ENCODE results near the gene CENPO. TPM values are rescaled to one million over a fixed set of nuclear protein-coding genes. Genes with fewer than 3 reads are reported as not detected.

The CENPO gene, protein sequence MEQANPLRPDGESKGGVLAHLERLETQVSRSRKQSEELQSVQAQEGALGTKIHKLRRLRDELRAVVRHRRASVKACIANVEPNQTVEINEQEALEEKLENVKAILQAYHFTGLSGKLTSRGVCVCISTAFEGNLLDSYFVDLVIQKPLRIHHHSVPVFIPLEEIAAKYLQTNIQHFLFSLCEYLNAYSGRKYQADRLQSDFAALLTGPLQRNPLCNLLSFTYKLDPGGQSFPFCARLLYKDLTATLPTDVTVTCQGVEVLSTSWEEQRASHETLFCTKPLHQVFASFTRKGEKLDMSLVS
- 10 to 100 TPM in 11 of 12 donors, not detected in 1; 10.8 to 20.5 (median 17.2) TPM for polyA plus RNA-seq (ENCODE audit: insufficient read length in 12 of 12)
- long read RNA-seq, donor 1 = 0 reads
- long read RNA-seq, donor 2, full-length matches to known transcripts = 2 of 2 reads
- long read RNA-seq, donor 2, partial matches to known transcripts = 0 of 2 reads
- long read RNA-seq, donor 2, other reads (novel, unspliced or antisense) = 0 of 2 reads
- long read RNA-seq, donor 3 = 0 reads
- long read RNA-seq, donor 4 = 0 reads
- long read RNA-seq, donor 5, full-length matches to known transcripts = 1 of 428 reads
- long read RNA-seq, donor 5, partial matches to known transcripts = 422 of 428 reads
- long read RNA-seq, donor 5, other reads (novel, unspliced or antisense) = 5 of 428 reads
- long read RNA-seq, donor 6, full-length matches to known transcripts = 1 of 1 reads
- long read RNA-seq, donor 6, partial matches to known transcripts = 0 of 1 reads
- long read RNA-seq, donor 6, other reads (novel, unspliced or antisense) = 0 of 1 reads
- long read RNA-seq, donor 7, full-length matches to known transcripts = 1 of 1 reads
- long read RNA-seq, donor 7, partial matches to known transcripts = 0 of 1 reads
- long read RNA-seq, donor 7, other reads (novel, unspliced or antisense) = 0 of 1 reads
- long read RNA-seq, donor 8 = 0 reads
- long read RNA-seq, donor 9, partial matches to known transcripts = 0 of 1 reads
- long read RNA-seq, donor 9, other reads (novel, unspliced or antisense) = 0 of 1 reads
- long read RNA-seq, donor 10, full-length matches to known transcripts = 3 of 3 reads
- long read RNA-seq, donor 10, partial matches to known transcripts = 0 of 3 reads
- long read RNA-seq, donor 10, other reads (novel, unspliced or antisense) = 0 of 3 reads
- long read RNA-seq, donor 11 = 0 reads

DNA sequence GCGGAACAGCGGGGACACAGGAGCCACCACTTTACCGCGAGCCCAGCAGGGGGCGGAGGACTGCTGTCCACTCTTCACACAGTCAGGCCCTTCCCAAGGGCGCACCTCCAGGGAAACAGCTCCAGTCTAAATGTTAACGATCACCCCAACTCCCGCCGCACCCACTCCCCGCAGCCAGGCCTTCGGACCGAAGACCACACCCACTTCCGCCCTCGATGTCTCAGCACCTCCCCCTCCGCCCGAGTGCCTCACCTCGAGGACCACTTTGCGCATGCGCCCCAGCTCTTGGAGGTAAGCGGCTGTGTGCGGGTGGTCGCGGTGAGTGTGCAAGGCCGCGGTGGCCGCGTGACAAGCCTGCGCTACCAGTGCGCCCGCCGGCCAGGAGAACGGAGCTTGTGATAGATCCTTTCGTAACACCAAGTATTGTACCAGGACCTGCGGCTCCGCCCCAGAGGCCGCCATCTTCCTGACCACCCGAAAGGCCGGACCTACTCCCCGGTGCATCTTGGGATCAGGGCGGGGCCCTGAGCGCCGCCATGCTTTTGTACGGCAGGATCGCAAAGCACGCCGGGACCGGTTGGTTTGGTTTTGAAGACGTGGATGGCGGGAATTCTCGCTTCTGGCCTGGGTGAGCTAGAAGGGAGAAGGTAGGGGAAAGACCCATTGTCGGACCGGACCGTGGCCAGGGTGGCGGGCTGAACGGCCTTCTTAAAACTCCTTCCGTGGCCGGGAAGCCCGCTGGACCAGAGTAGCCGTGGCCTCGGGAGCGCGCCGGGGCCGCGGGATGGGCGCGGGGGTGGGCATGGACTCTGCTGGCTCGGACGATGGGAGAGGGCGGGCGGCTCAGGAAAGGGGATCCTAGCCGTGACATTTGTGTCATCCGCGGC lies at the start of gene CENPO, which contains the start of gene PTRHD1:
CENPO (plus strand) TSS at position 552 of the 887 bp plus-strand sequence. CDS start 495 bp downstream, outside the sequence.
PTRHD1 (minus strand) TSS at position 518 of the 887 bp plus-strand sequence; CDS start at position 504, 14 bp downstream.
- peak; percentile 97 for DNase-seq

DNA sequence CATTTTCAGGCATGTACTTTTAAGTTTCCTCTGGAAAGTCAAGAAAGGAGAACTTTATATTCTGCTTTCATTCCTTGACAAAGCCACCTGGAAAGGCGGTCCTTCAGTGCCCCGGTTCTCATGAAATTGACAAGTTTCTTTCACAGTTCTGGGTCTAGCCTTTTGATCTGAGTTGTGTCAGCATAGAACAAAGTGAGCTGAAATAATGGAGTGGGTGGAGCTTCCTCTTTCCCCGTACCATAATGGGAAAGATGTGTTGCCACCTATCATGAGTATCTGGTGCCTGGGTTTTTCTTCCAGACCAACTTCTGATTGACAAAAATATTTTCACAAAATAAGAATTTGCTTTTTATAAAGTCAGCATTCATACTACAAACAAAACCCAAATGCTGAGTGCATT lies 49.3 kb upstream of the CENPO start:
- no peak for DNase-seq

DNA sequence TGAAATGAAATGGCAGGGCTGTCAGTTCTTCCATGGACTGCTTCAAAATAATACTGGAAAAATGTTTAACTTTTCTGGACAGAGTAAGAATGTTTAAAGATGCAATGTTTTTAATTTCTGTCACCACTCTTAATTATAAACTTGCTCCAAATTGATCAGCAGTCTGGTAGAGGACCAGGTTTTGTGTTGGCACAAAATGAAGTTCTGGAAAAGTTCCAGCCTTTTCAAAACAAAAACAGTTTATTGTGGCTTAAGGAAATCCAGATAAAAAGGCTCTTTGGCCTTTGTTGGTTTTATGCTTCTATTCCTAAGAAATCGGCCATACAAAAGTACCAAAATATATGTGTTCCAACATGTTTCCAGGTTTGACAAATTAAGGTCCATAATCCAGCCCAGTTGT lies 48.9 kb upstream of the CENPO start:
- no peak for DNase-seq

DNA sequence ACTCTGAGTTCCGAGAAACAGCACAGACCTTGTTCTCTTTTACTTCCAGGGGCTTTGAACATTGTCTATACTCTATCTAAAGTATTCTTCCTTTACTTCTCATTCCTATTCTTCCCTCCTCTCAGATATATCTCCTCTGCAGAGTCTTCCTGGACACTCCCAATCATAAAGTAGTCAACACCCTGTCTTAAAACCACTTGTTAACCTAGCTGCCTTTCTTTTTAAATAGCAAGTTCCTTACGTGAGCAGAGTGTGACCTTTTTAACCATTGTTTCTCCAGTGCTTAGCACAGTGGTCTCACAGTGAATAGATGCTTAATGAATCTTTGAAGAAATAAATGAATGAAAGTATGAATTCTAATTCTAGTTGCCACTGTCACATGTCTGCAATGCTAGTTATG lies 47.4 kb upstream of the CENPO start:
- DNase-seq = no peak

DNA sequence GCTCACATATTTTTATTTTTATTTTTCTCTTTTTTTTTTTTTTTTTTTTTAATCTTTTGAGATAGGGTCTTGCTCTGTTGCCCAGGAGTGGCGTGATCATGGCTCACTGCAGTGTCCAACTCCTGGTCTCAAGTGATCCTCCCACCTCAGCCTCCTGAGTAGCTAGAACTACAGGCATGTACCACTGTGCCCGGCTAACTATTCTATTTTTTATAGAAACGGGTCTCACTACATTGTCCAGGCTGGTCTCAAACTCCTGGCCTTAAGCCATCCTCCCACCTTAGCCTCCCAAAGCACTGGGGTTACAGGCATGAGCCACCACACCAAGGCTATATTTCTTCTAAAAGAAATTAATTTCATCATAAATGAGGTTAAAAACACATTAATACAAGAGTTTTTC lies 45.9 kb upstream of the CENPO start:
- DNase-seq = no peak

DNA sequence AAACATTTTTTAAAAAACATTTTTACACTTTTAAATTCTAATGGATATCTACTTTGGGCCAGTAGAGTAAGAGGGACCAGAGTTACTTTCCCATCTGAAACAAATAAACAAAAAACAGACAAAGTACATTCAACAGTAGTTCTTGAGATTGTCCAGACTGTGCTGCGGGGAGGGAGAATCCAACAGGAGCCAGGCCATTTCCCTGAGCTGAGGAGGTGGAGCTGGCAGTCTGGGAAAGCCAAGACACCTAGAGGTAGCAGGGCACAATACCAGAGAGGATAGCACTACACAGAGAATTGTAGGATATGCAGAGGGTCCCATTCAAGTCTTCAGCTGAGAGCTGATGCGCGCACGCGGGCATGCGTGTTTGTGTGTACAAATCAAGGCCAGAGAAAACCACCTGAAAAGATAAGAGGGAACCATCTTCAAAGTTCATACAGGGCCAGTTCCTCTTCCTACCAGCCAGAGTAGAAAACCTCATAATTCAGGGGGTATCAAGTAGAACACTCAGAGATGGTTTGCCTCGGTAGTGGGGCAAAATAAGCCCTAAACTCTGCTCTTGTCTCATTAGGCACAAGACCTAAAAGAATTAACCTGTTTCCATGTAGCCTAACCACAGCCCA lies 44.0 kb upstream of the CENPO start:
- no peak for DNase-seq

DNA sequence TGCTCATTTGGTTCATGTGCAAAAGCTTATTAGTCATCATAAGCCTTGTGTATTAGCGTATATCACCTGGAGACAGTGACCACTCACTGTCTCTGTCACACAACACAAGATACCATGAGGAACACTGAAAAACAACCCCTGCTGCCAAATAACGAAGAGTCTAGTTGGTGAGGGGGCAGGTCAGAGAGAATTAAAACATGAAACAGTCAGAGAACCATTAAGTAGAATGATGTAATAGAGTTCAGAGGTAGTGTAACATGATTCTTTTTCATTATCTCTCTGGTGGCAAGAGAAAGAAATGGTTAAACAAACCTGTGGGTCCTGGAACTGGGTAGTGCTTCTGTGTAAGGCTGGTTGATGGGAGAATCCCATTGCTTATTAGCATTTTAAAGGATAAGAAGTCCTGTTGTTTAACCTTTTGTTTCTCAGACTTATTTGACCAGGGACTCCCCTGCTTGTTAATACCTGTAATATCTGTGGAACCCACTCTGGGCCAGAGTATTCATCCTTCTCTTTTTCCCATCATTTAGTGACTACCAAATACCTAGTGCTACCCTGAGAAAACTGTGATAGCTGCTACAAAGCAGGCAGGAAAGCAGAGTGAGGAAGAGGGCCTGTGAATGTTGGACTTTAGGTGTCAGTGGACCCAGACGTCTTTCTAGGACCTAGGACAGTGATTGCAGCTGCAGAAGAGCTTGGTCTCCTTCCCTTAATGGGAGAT lies 38.1 kb upstream of the CENPO start:
- DNase-seq = no peak

DNA sequence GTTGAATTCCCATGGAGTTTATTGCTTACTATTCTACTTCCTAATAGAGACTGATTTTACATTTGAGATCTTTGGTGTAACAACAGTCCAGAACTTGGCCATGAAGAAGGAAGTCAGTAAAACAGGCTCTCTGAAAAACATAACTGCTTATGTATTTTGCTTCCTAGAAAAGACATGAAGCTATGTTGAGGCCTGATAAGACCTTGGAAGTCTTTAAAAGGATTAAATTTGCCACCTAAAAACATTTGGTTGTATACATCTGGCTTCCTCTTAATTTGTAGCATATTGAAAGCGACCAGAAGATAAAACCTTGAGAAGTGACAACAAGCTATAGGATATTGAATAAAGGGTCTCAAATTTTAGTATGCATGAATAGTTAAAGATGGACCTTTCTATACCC lies 36.4 kb upstream of the CENPO start:
- DNase-seq = no peak

DNA sequence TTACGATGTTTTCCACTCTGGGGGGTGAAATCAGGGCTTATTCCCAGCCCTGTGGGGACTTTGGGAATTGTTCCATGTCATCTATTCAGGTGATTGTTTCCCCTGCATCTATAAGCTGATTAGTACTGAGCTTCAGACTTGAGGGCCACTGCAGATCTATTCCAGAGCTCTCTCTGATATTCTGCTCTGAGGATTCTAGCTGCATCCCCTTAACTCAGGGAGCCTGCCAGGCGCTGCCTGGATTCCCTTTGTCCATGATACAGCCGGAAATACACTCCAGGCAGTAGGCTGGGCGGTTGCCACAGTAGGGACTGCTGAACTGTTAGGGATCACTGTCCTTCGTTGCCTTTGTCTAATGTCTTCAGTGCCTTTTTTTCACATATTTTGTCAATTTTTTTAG lies 31.4 kb upstream of the CENPO start:
- DNase-seq = no peak

DNA sequence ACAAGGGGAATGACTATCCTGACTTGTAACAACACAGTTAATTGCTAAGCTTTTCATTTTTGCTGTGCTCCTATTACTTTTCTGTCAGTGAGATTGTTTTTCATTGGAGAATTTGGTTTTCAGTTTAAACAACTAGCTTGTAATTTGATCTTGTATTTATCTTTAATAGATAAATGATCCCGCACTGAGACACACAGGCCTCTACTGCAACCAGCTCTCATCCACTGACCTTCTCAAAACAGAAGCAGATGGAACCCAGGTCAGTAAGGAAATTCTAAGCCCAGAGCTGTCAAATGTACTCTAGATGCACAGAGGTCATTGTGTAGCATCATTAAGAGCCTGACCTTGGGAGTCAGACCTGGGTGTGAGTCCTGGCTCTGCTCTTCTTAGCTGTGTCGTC lies 30.7 kb upstream of the CENPO start:
- DNase-seq = no peak

DNA sequence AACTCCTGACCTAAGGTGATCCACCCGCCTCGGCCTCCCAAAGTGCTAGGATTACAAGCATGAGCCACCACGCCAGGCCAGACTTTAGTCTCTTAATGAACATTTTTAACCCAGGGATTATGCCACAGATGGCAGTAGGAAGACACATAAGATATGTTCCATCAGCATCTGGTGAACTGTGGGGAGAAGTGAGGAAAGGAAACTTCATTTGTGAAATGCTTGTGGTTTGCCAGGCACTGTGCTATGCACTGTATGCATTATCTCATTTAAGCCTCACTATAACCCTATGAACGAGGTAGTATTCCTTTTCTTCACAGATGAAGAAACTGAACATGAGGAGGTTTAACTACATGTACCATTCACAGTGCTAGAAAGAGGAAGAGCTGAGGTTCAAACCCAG lies 29.4 kb upstream of the CENPO start:
- DNase-seq = no peak

DNA sequence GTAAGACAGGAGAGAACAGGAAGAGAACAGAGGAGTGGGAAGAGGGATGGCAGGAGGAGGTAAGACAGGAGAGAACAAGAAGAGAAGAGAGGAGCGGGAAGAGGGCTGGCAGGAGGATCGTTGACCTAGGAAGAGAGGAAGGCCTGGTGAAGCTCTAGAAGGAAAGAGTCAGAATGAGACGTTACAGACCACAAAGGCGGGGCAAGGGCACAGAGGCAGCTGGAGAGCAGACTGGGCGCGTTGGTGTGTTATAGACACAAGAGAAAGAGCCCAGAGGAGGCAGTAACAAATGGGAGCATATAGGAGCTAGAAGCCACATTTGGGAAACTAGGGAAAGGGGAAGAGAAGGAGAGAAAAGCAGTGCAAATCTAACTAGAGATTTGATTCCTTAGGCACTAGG lies 26.6 kb upstream of the CENPO start:
- no peak for DNase-seq

DNA sequence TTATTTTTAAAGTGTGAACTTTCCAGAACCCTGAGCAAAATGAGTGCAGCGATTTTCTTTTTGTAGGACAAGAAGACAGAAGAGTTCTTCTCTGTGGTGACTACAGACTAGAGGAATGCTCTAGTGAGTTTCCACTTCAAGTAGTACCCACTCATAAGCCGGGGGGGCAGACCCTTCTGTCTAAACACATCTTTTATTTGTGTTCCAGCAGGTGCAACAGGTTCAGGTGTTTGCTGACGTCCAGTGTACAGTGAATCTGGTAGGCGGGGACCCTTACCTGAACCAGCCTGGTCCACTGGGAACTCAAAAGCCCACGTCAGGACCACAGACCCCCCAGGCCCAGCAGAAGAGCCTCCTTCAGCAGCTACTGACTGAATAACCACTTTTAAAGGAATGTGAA lies 25.2 kb upstream of the CENPO start:
- no peak for DNase-seq

DNA sequence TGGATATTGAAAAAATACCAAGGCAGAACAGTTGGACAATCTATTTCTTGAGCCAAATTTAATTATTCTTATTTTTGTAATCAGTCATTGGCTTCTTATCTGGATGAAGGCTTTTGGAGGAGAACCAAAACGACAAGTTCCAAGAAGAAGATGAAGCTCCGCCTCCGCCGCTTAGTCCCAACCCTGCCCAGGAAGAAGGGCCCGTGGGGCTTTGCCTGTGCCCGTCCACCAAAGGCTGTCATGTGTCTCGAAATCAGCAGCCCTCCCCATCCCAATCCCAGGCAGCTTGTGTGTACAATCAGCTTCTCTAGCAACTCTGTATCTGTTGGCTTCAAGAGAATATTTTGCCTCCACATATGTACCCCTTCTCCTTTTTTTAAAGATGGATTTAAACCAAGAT lies 24.6 kb upstream of the CENPO start:
- DNase-seq = no peak

DNA sequence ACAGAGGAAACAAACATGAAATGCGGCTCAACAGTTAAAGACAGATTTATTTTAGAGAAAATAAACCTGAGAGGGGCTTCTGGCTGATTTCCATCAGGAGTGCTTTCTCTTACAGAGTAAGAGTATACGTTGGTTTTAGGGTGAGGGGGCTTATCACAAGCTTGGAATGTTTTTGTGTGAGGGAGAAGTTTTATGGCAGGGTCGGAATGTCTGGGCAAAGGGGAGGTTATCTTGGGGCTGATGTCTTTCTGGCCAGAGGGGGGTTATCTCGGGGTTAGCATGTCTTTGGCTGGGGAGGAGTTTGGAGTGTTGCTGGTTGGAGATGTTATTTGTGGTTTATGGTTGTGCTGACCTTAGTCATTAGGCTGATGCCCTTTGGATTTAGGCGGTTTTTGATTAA lies 22.2 kb upstream of the CENPO start:
- DNase-seq = no peak

DNA sequence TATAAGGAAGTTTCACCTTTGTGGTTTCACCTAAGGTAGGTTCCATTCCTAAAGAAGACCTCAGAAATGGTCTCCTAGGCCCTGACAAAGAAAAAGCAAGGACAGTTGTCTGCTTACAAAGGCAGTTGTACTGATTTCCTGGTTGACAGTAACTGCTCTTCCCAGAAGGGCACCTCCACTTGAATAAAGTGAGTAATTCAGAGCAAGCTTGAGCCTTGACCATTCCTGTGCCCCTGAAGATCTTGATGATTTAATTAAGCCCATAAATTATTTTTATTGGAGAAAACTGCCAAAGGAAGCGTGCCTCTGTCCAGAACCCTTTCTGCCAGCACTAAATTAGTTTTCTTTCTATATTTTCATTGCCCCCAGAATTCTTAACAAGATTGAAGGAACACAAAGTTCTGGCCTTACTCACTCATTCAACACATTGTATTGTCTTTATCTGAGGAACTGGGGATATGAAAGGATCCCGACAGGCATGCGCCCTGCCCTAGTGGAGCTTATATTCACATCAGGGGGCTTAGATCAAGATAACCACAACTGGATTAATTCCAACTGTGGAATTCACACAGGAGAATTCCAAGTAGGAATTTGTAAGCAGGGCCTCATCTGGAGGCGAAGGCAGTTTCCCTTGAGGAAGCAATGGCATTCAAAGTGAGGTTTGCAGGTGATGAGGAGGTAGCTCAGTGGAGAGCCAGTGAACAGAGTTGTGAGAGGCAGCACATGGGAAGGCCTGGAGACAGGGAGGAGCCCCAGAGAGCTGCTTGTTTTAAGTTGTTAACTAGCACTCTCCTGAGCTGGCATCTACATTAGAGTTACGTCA lies 21.2 kb upstream of the CENPO start:
- no peak for DNase-seq

DNA sequence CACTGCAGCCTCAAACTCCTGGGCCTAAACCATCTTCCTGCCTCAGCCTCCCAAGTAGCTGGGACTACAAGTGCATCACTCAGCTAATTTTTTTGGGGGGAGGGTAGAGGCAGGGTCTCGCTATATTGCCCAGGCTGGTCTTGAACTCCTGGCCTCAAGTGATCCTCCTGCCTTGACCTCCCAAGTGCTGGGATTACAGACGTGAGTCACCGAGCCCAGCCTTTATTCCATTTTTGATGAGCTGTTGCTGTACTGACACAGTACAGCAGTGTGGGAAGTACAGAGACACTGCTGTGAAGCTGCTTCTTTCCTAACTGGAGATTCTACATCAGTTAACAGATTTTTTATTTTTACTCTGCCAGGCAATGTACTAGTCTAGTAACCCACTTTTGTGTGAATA lies 18.9 kb upstream of the CENPO start:
- DNase-seq = no peak

DNA sequence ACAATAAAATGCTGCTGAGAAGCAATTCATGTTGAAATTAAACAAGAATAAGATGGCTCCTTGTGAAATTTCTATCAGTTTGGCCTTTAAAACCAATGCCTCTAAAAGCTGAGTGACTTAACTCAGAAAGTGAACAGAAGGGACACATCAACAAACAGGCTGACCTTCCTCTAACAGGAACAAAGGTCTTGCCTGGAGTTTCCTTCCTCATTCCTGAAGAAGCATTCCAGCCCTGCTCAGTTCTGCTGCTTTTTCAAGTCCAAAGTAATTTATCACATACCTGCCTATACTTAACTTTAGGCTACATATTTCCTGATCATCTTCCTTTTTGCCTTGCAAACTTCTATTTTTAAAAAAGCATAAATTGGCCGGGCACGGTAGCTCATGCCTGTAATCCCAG lies 14.1 kb upstream of the CENPO start:
- DNase-seq = no peak

DNA sequence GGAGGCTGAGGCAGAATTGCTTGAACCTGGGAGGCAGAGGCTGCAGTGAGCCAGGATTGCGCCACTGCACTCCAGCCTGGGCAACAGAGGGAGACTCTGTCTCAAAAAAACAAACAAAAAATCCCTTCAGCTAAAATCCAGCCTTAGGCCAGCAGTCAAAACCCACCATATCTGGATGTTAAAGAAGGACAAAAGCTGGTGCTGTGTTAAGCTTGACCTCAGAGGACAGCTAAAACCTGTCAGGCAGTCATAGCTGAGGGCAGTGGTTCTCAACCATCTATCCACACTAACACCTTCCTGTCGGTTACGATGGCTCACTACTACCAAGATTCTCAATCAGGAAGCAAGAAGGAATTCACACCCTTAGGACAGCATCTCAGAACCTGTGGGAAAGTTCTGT lies 9.6 kb upstream of the CENPO start:
- DNase-seq = no peak

Data from muscle of arm (tissue), 14 donors.